SK-N-SH (cell line): ENCODE results near the gene SASH1. TPM values are rescaled to one million over a fixed set of nuclear protein-coding genes. Genes with fewer than 3 reads are reported as not detected.

Experiments used
- CTCF ChIA-PET: fragments of 300-600, 350-600 bp; formaldehyde crosslinking; extraction: SDS; loops from one replicate; lab custom pipeline; 2021; lab: Yijun Ruan, JAX
- POLR2A ChIA-PET: fragments of 350-600 bp; sonication (Branson Sonifier 250); formaldehyde crosslinking; extraction: SDS; loops from one replicate; lab custom pipeline; 2020; ENCODE audit warnings: antibody characterized with exemption, inconsistent platforms; lab: Yijun Ruan, JAX
- DNase-seq: peaks from one replicate; pipeline ENCODE4 v3.0.0; 2012
- H2AFZ ChIP-seq: fragments of 200-600 bp; sonication (generic); 2 replicates; pipeline ENCODE4 v1.8.1; 2016; ENCODE audit warnings: antibody characterized with exemption, mild to moderate bottlenecking, low read depth
- H3F3A ChIP-seq: fragments of 200-600 bp; sonication (generic); replicated peaks from 2 replicates; pipeline ENCODE3; 2016; ENCODE audit warnings: antibody characterized with exemption, mild to moderate bottlenecking; ENCODE audit not compliant: insufficient read depth
- H3K27ac ChIP-seq, 2 experiments: fragments of 200-500 bp in 1 of 2; fragments of 200-600 bp in 1 of 2; sonication (Bioruptor generic) in 1 of 2; sonication (generic), shearing (Covaris generic) in 1 of 2; 2 replicates each; pipeline versions ENCODE4 v1.5.1 to v1.6.1; 2014 to 2016; ENCODE audit warnings: low read depth in 2 of 2, inconsistent platforms in 1 of 2, low read length in 1 of 2, mild to moderate bottlenecking in 1 of 2, mixed read lengths in 1 of 2
- H3K27me3 ChIP-seq: fragments of 200-600 bp; sonication (generic), shearing (Covaris generic); 2 replicates; pipeline ENCODE4 v1.6.1; 2016; ENCODE audit warnings: mixed run types; ENCODE audit not compliant: insufficient read depth
- H3K36me3 ChIP-seq, 2 experiments: fragments of 200-500 bp in 1 of 2; fragments of 200-600 bp in 1 of 2; sonication (Bioruptor generic) in 1 of 2; sonication (generic) in 1 of 2; replicated peaks in 1 of 2; 2 replicates each; pipeline versions ENCODE3 to v1.5.1; 2014 to 2016; ENCODE audit warnings: low read length in 1 of 2, mild to moderate bottlenecking in 1 of 2; ENCODE audit not compliant: insufficient read depth in 2 of 2, control insufficient read depth in 1 of 2
- H3K4me1 ChIP-seq, 2 experiments: fragments of 200-500 bp in 1 of 2; fragments of 200-600 bp in 1 of 2; sonication (Bioruptor generic) in 1 of 2; sonication (generic), shearing (Covaris generic) in 1 of 2; 2 replicates each; pipeline versions ENCODE4 v1.5.1 to v1.6.1; 2014 to 2016; ENCODE audit warnings: low read depth in 1 of 2, low read length in 1 of 2, mixed run types in 1 of 2; ENCODE audit not compliant: insufficient read depth in 2 of 2, control insufficient read depth in 1 of 2
- H3K4me2 ChIP-seq: fragments of 200-600 bp; sonication (generic), shearing (Covaris generic); 2 replicates; pipeline ENCODE4 v1.6.1; 2017; ENCODE audit warnings: mixed run types
- H3K4me3 ChIP-seq, 2 experiments: fragments of 200-500 bp in 1 of 2; fragments of 200-600 bp in 1 of 2; sonication (Bioruptor generic) in 1 of 2; sonication (generic), shearing (Covaris generic) in 1 of 2; 2 replicates each; pipeline versions ENCODE4 v1.5.1 to v1.8.1; 2014 to 2016; ENCODE audit warnings: low read depth in 2 of 2, inconsistent platforms in 1 of 2, low read length in 1 of 2, mild to moderate bottlenecking in 1 of 2, mixed read lengths in 1 of 2, moderate library complexity in 1 of 2
- H3K79me2 ChIP-seq: fragments of 200-600 bp; sonication (generic); 2 replicates; pipeline ENCODE4 v1.8.1; 2017; ENCODE audit warnings: mild to moderate bottlenecking; ENCODE audit not compliant: insufficient read depth
- H3K9ac ChIP-seq: fragments of 200-600 bp; sonication (generic); 2 replicates; pipeline ENCODE4 v1.6.1; 2017; ENCODE audit warnings: mixed run types
- H3K9me2 ChIP-seq: fragments of 200-600 bp; sonication (generic); 2 replicates; pipeline ENCODE4 v1.6.1; 2017; ENCODE audit warnings: mixed run types
- H3K9me3 ChIP-seq: fragments of 200-600 bp; sonication (generic); 2 replicates; pipeline ENCODE4 v1.6.1; 2017; ENCODE audit warnings: mixed run types, mild to moderate bottlenecking, moderate library complexity
- H4K20me1 ChIP-seq: fragments of 200-600 bp; sonication (generic); 2 replicates; pipeline ENCODE4 v1.6.1; 2017; ENCODE audit warnings: mild to moderate bottlenecking, mixed run types; ENCODE audit not compliant: insufficient read depth
- ELF1 ChIP-seq: IDR thresholded peaks from 2 replicates; pipeline ENCODE4 v1.4.0; 2012
- EP300 ChIP-seq, 2 experiments: IDR thresholded peaks; 2 replicates each; pipeline versions ENCODE4 v1.4.0 to v1.6.1; 2012; ENCODE audit warnings: borderline replicate concordance in 1 of 2, low read depth in 1 of 2, low read length in 1 of 2
- FOSL2 ChIP-seq: IDR thresholded peaks from 2 replicates; pipeline ENCODE4 v1.4.0; 2012; ENCODE audit warnings: low read depth, mild to moderate bottlenecking, moderate library complexity, borderline replicate concordance
- GABPA ChIP-seq: IDR thresholded peaks from 2 replicates; pipeline ENCODE4 v1.4.0; 2012; ENCODE audit warnings: low read depth, mild to moderate bottlenecking
- MAX ChIP-seq: IDR thresholded peaks from 2 replicates; pipeline ENCODE4 v1.4.0; 2012; ENCODE audit warnings: low read depth
- MEF2A ChIP-seq: IDR thresholded peaks from 2 replicates; pipeline ENCODE4 v1.4.0; 2012; ENCODE audit warnings: low read depth, borderline replicate concordance
- NFIC ChIP-seq: IDR thresholded peaks from 2 replicates; pipeline ENCODE4 v1.4.0; 2012; ENCODE audit warnings: borderline replicate concordance
- NRF1 ChIP-seq: IDR thresholded peaks from 2 replicates; pipeline ENCODE4 v1.6.1; 2012; ENCODE audit warnings: low read depth, mild to moderate bottlenecking, low read length
- RCOR1 ChIP-seq: fragments of 150-350 bp; IDR thresholded peaks from 2 replicates; pipeline ENCODE4 v1.6.1; 2017; ENCODE audit warnings: antibody characterized with exemption, low read length
- REST ChIP-seq: IDR thresholded peaks from 2 replicates; pipeline ENCODE4 v1.6.1; 2012; ENCODE audit warnings: mild to moderate bottlenecking, low read depth, low read length, moderate library complexity
- RXRA ChIP-seq: IDR thresholded peaks from 2 replicates; pipeline ENCODE4 v1.4.0; 2012; ENCODE audit warnings: low read depth, mild to moderate bottlenecking, borderline replicate concordance
- SIN3A ChIP-seq: IDR thresholded peaks from 2 replicates; pipeline ENCODE4 v1.6.1; 2012; ENCODE audit warnings: low read depth, mild to moderate bottlenecking, low read length, moderate library complexity, borderline replicate concordance
- TCF12 ChIP-seq: IDR thresholded peaks from 2 replicates; pipeline ENCODE4 v1.4.0; 2012
- TEAD4 ChIP-seq: IDR thresholded peaks from 2 replicates; pipeline ENCODE4 v1.4.0; 2012; ENCODE audit warnings: mild to moderate bottlenecking, borderline replicate concordance; ENCODE audit not compliant: insufficient read depth
- YY1 ChIP-seq: IDR thresholded peaks from 2 replicates; pipeline ENCODE4 v1.4.0; 2012; ENCODE audit warnings: low read depth, mild to moderate bottlenecking
- WGBS: methylation state at CpG from one replicate; pipeline ENCODE4 v1.1.6; 2017; ENCODE audit warnings: low lambda C conversion rate; 5-methylcytosine and 5-hydroxymethylcytosine counted together
- polyA plus RNA-seq, 3 experiments: library from polyadenylated mRNA; depleted of rRNA; stranded (reverse); fragments of >200 nt; gene quantifications; 2 replicates each; pipeline ENCODE4 v1.2.3, GENCODE V29; 2012
- TF ChIP-seq, protein P1 (sequence below): IDR thresholded peaks from 2 replicates; pipeline ENCODE4 v1.4.0; 2012; ENCODE audit warnings: low read depth, borderline replicate concordance

SASH1 gene
- polyA plus RNA-seq, 1 of the 3 experiments (the other 2 are of a cell fraction), result 19.8 TPM

- peak; percentile 32; the same call in 1 of the 2 replicates for TF ChIP-seq RXRA
- TF ChIP-seq, all 33 proteins: peak for 12
Observed at GRCh38 chr6:148445620-148446019, 103.0 kb downstream of the SASH1 start (continued).

- Histone ChIP-seq H3K9ac (no peak overlapping the region), H3K36me3 (peaks cover 3 to 28% of the 10 kb centered on the region in 2 experiments), H3K4me2 (no peak overlapping the region), H3F3A (peaks cover 23% of the 10 kb centered on the region), H3K9me3 (no peaks in the 10 kb centered on the region), H3K79me2 (peaks cover 30% of the 10 kb centered on the region; the same call in 1 of the 2 replicates), H2AFZ (no peak overlapping the region), H3K4me3 (no peak overlapping the region), H3K9me2 (no peaks in the 10 kb centered on the region)
- no peak for DNase-seq
- CTCF ChIA-PET, result no interaction called here
- POLR2A ChIA-PET, result interaction anchor here (0.6 kb wide), 1 partner anchor 299 kb away, joined by 3 read pairs; no protein-coding TSS in a partner anchor
- WGBS, result 55% methylated on average over 3 of the region's 3 CpGs
- TF ChIP-seq, protein P1, sequence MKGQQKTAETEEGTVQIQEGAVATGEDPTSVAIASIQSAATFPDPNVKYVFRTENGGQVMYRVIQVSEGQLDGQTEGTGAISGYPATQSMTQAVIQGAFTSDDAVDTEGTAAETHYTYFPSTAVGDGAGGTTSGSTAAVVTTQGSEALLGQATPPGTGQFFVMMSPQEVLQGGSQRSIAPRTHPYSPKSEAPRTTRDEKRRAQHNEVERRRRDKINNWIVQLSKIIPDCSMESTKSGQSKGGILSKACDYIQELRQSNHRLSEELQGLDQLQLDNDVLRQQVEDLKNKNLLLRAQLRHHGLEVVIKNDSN, result no peak
- TF ChIP-seq YY1 (no peak), GABPA (no peak), NFIC (no peak), REST (no peak), TCF12 (no peak), NRF1 (no peak), TEAD4 (no peak), RCOR1 (no peak), MAX (no peak), SIN3A (no peak), MEF2A (no peak), FOSL2 (no peak), ELF1 (no peak), EP300 (IDR thresholded peaks at IDR 0.05; ENCODE audit: borderline replicate concordance in 1 of 2, low read depth in 1 of 2, low read length in 1 of 2) (no peak)
- TF ChIP-seq, all 33 proteins: peak for 0
- H3K27ac ChIP-seq, result no peak overlapping the region
- H3K4me1 ChIP-seq, result peaks cover 2 to 19% of the 10 kb centered on the region in 2 experiments; a peak in 3 of 4 replicates
- no peaks in the 10 kb centered on the region for H3K27me3 ChIP-seq
- H4K20me1 ChIP-seq, result no peaks in the 10 kb centered on the region
Observed at GRCh38 chr6:148446681-148447080, 104.0 kb downstream of the SASH1 start.
